Neuronal stem cell (in vitro differentiated cells): ENCODE data around the gene TMEM145.

Experiments used
- DNase-seq: peaks from one replicate; pipeline ENCODE4 v3.0.0-alpha.2; 2013; ENCODE audit warnings: low spot score
- H2AFZ ChIP-seq: one replicate; pipeline ENCODE4 v1.6.1; 2013; ENCODE audit warnings: mild to moderate bottlenecking, low read length, inconsistent platforms
- H2AK5ac ChIP-seq: 2 replicates; pipeline ENCODE4 v1.6.1; 2013; ENCODE audit warnings: low read depth, mild to moderate bottlenecking, inconsistent platforms, low read length, moderate library complexity, mixed read lengths
- H2BK120ac ChIP-seq: 2 replicates; pipeline ENCODE4 v1.6.1; 2013; ENCODE audit warnings: low read depth, mild to moderate bottlenecking, inconsistent platforms, low read length, moderate library complexity, mixed read lengths
- H2BK12ac ChIP-seq: one replicate; pipeline ENCODE4 v1.6.1; 2013; ENCODE audit warnings: low read length, inconsistent platforms
- H2BK15ac ChIP-seq: 2 replicates; pipeline ENCODE4 v1.6.1; 2013; ENCODE audit warnings: mild to moderate bottlenecking, low read length, inconsistent platforms, mixed read lengths
- H2BK5ac ChIP-seq: one replicate; pipeline ENCODE4 v1.6.1; 2013; ENCODE audit warnings: inconsistent platforms, mild to moderate bottlenecking, low read length, moderate library complexity
- H3K14ac ChIP-seq: one replicate; pipeline ENCODE4 v1.6.1; 2013; ENCODE audit warnings: low read length, inconsistent platforms
- H3K18ac ChIP-seq: 2 replicates; pipeline ENCODE4 v1.6.1; 2013; ENCODE audit warnings: low read length, inconsistent platforms
- H3K23ac ChIP-seq: 2 replicates; pipeline ENCODE4 v1.6.1; 2013; ENCODE audit warnings: low read depth, mild to moderate bottlenecking, mixed read lengths, low read length, inconsistent platforms; ENCODE audit not compliant: poor library complexity
- H3K27ac ChIP-seq: replicated peaks from 3 replicates; pipeline ENCODE4 v1.5.1; 2013; ENCODE audit warnings: low read length, inconsistent platforms
- H3K27me3 ChIP-seq, 3 experiments: 2 replicates each; pipeline ENCODE4 v1.6.1; 2013; ENCODE audit warnings: low read length in 3 of 3, mild to moderate bottlenecking in 2 of 3, inconsistent platforms in 1 of 3, low read depth in 1 of 3, mixed read lengths in 1 of 3, moderate library complexity in 1 of 3; ENCODE audit not compliant: control insufficient read depth in 3 of 3, insufficient read depth in 3 of 3
- H3K36me3 ChIP-seq, 2 donors: replicated peaks in 1 of 2; 2 replicates each; pipeline ENCODE4 v1.6.1; 2013; ENCODE audit warnings: low read length in 2 of 2; ENCODE audit not compliant: control insufficient read depth in 2 of 2, insufficient read depth in 2 of 2
- H3K4ac ChIP-seq: 2 replicates; pipeline ENCODE4 v1.6.1; 2013; ENCODE audit warnings: inconsistent platforms, mild to moderate bottlenecking, low read length, moderate library complexity
- H3K4me1 ChIP-seq, 2 donors: 1 replicate in 1 of 2; 2 replicates in 1 of 2; pipeline ENCODE4 v1.6.1; 2013; ENCODE audit warnings: low read length in 2 of 2, low read depth in 1 of 2; ENCODE audit not compliant: control insufficient read depth in 2 of 2, insufficient read depth in 1 of 2
- H3K4me2 ChIP-seq: one replicate; pipeline ENCODE4 v1.6.1; 2013; ENCODE audit warnings: mild to moderate bottlenecking, low read length, inconsistent platforms; ENCODE audit not compliant: insufficient read depth, poor library complexity, severe bottlenecking
- H3K4me3 ChIP-seq, 2 donors: 2 replicates each; pipeline ENCODE4 v1.5.1; 2013; ENCODE audit warnings: low read length in 2 of 2, mild to moderate bottlenecking in 2 of 2, inconsistent platforms in 1 of 2, moderate library complexity in 1 of 2
- H3K79me1 ChIP-seq: one replicate; pipeline ENCODE4 v1.6.1; 2013; ENCODE audit warnings: low read depth, mild to moderate bottlenecking, inconsistent platforms, low read length, moderate library complexity
- H3K9ac ChIP-seq: one replicate; pipeline ENCODE4 v1.6.1; 2013; ENCODE audit warnings: mild to moderate bottlenecking, low read depth, low read length, inconsistent platforms; ENCODE audit not compliant: poor library complexity
- H3K9me3 ChIP-seq, 2 donors: replicated peaks in 1 of 2; 2 replicates each; pipeline versions ENCODE3 to v1.6.1; 2013; ENCODE audit warnings: low read length in 2 of 2, mild to moderate bottlenecking in 2 of 2, inconsistent platforms in 1 of 2, low read depth in 1 of 2, mixed read lengths in 1 of 2, moderate library complexity in 1 of 2; ENCODE audit not compliant: control insufficient read depth in 2 of 2, insufficient read depth in 1 of 2
- H4K8ac ChIP-seq: one replicate; pipeline ENCODE4 v1.6.1; 2013; ENCODE audit warnings: low read depth, mild to moderate bottlenecking, inconsistent platforms, low read length, moderate library complexity
- H4K91ac ChIP-seq: one replicate; pipeline ENCODE4 v1.6.1; 2013; ENCODE audit warnings: low read length, low read depth, mild to moderate bottlenecking, inconsistent platforms; ENCODE audit not compliant: poor library complexity
- WGBS, 2 donors: extraction: QIAGEN DNeasy Blood & Tissue Kit; methylation state at CpG; one replicate each; pipeline ENCODE4 v1.1.7; 2013; ENCODE audit warnings: missing lambda C conversion rate in 2 of 2, mixed read lengths in 1 of 2; ENCODE audit not compliant: insufficient read length in 2 of 2, insufficient replicate concordance in 1 of 2; ENCODE audit errors: extremely low coverage in 2 of 2; 5-methylcytosine and 5-hydroxymethylcytosine counted together

Gene TMEM145

GRCh38 chr19:42270346-42271044 lies 42.6 kb upstream of the TMEM145 start:
- Histone ChIP-seq H2AFZ (no peak overlapping the region), H3K79me1 (peaks cover 20% of the 10 kb centered on the region), H2BK12ac (no peak overlapping the region), H2AK5ac (no peak overlapping the region), H3K4ac (no peak overlapping the region), H3K4me2 (no peak overlapping the region), H3K18ac (no peak overlapping the region), H3K23ac (peak overlapping the region; percentile 47), H3K14ac (no peak overlapping the region), H3K4me3 (peak overlapping the region in 1 of 2 donors; percentile 65), H3K9ac (no peak overlapping the region), H2BK5ac (peak overlapping the region; percentile 29), H2BK120ac (no peak overlapping the region), H4K8ac (no peak overlapping the region), H3K36me3 (peaks cover 16 to 32% of the 10 kb centered on the region in 2 donors), H2BK15ac (peak overlapping the region; percentile 92), H3K27ac (no peak overlapping the region), H3K9me3 (no peaks in the 10 kb centered on the region), H4K91ac (no peak overlapping the region), H3K27me3 (no peaks in the 10 kb centered on the region), H3K4me1 (peaks cover 12 to 19% of the 10 kb centered on the region in 2 donors)
- DNase-seq: no peak
- no CpG with 5 or more reads among the region's 18 CpGs for WGBS, 2 donors

- H2BK12ac ChIP-seq: no peak overlapping the region
- peak overlapping the region; percentile 27 for H2BK15ac ChIP-seq
- H3K4me1 ChIP-seq: peaks cover 12 to 19% of the 10 kb centered on the region in 2 donors
- H3K14ac ChIP-seq: no peak overlapping the region
- peaks cover 16 to 36% of the 10 kb centered on the region in 2 donors for H3K36me3 ChIP-seq
- H3K27me3 ChIP-seq: no peaks in the 10 kb centered on the region
- no peaks in the 10 kb centered on the region for H3K9me3 ChIP-seq
- DNase-seq: no peak
- H3K18ac ChIP-seq: no peak overlapping the region
- H3K79me1 ChIP-seq: peaks cover 20% of the 10 kb centered on the region
- H3K27ac ChIP-seq: no peak overlapping the region
- no peak overlapping the region for H4K8ac ChIP-seq
- H2AK5ac ChIP-seq: no peak overlapping the region
- no peak overlapping the region for H2AFZ ChIP-seq
- no peak overlapping the region for H3K4me3 ChIP-seq
- no peak overlapping the region for H2BK5ac ChIP-seq
- no peak overlapping the region for H3K4me2 ChIP-seq
- H4K91ac ChIP-seq: no peak overlapping the region
- no peak overlapping the region for H3K4ac ChIP-seq
- H2BK120ac ChIP-seq: no peak overlapping the region
- no CpG with 5 or more reads among the region's 3 CpGs for WGBS, 2 donors
- no peak overlapping the region for H3K23ac ChIP-seq
- H3K9ac ChIP-seq: peak overlapping the region; percentile 12
Measured at GRCh38 chr19:42271045-42271419, 42.1 kb upstream of the TMEM145 start.

- Histone ChIP-seq H2BK12ac (no peak overlapping the region), H3K27me3 (no peaks in the 10 kb centered on the region), H2AK5ac (peak overlapping the region; percentile 43), H3K9me3 (no peaks in the 10 kb centered on the region), H4K91ac (peak overlapping the region; percentile 22), H3K14ac (peak overlapping the region; percentile 17), H3K4me1 (peaks cover 12 to 19% of the 10 kb centered on the region in 2 donors), H3K79me1 (peaks cover 20% of the 10 kb centered on the region), H3K18ac (no peak overlapping the region), H3K4me3 (no peak overlapping the region), H3K4ac (no peak overlapping the region), H3K4me2 (no peak overlapping the region), H2BK5ac (peak overlapping the region; percentile 53), H3K9ac (no peak overlapping the region), H4K8ac (no peak overlapping the region), H2AFZ (no peak overlapping the region), H3K27ac (no peak overlapping the region), H2BK15ac (no peak overlapping the region), H2BK120ac (no peak overlapping the region), H3K36me3 (peaks cover 16 to 40% of the 10 kb centered on the region in 2 donors), H3K23ac (no peak overlapping the region)
- no peak for DNase-seq
- no CpG with 5 or more reads among the region's 35 CpGs for WGBS, 2 donors
Measured at GRCh38 chr19:42271861-42272534, 41.1 kb upstream of the TMEM145 start.

GRCh38 chr19:42272535-42272897 lies 40.6 kb upstream of the TMEM145 start:
- H3K4me1 ChIP-seq: peaks cover 12 to 17% of the 10 kb centered on the region in 2 donors
- H3K27me3 ChIP-seq: no peaks in the 10 kb centered on the region
- no peak for DNase-seq
- H2AK5ac ChIP-seq: no peak overlapping the region
- no peak overlapping the region for H2BK12ac ChIP-seq
- H4K8ac ChIP-seq: no peak overlapping the region
- WGBS, 2 donors: no CpG with 5 or more reads among the region's 9 CpGs
- H2BK15ac ChIP-seq: no peak overlapping the region
- H2BK5ac ChIP-seq: peak overlapping the region; percentile 53
- H3K36me3 ChIP-seq: peaks cover 16 to 40% of the 10 kb centered on the region in 2 donors
- no peak overlapping the region for H3K4ac ChIP-seq
- no peak overlapping the region for H3K18ac ChIP-seq
- no peak overlapping the region for H2BK120ac ChIP-seq
- H3K4me3 ChIP-seq: no peak overlapping the region
- H3K9ac ChIP-seq: no peak overlapping the region
- H3K79me1 ChIP-seq: peaks cover 21% of the 10 kb centered on the region
- H3K27ac ChIP-seq: no peak overlapping the region
- peak overlapping the region; percentile 20 for H3K23ac ChIP-seq
- no peaks in the 10 kb centered on the region for H3K9me3 ChIP-seq
- H4K91ac ChIP-seq: no peak overlapping the region
- H3K14ac ChIP-seq: no peak overlapping the region
- H3K4me2 ChIP-seq: no peak overlapping the region
- H2AFZ ChIP-seq: no peak overlapping the region
